SK-N-SH (cell line): ENCODE results near the gene RITA1. TPM values are rescaled to one million over a fixed set of nuclear protein-coding genes. Genes with fewer than 3 reads are reported as not detected.

Source experiments
- CTCF ChIA-PET: fragments of 300-600, 350-600 bp; formaldehyde crosslinking; extraction: SDS; loops from one replicate; lab custom pipeline; 2021; lab: Yijun Ruan, JAX
- POLR2A ChIA-PET: fragments of 350-600 bp; sonication (Branson Sonifier 250); formaldehyde crosslinking; extraction: SDS; loops from one replicate; lab custom pipeline; 2020; ENCODE audit warnings: antibody characterized with exemption, inconsistent platforms; lab: Yijun Ruan, JAX
- DNase-seq: peaks from one replicate; pipeline ENCODE4 v3.0.0; 2012
- H2AFZ ChIP-seq: fragments of 200-600 bp; sonication (generic); 2 replicates; pipeline ENCODE4 v1.8.1; 2016; ENCODE audit warnings: antibody characterized with exemption, mild to moderate bottlenecking, low read depth
- H3F3A ChIP-seq: fragments of 200-600 bp; sonication (generic); replicated peaks from 2 replicates; pipeline ENCODE3; 2016; ENCODE audit warnings: antibody characterized with exemption, mild to moderate bottlenecking; ENCODE audit not compliant: insufficient read depth
- H3K27ac ChIP-seq, 2 experiments: fragments of 200-500 bp in 1 of 2; fragments of 200-600 bp in 1 of 2; sonication (Bioruptor generic) in 1 of 2; sonication (generic), shearing (Covaris generic) in 1 of 2; 2 replicates each; pipeline versions ENCODE4 v1.5.1 to v1.6.1; 2014 to 2016; ENCODE audit warnings: low read depth in 2 of 2, inconsistent platforms in 1 of 2, low read length in 1 of 2, mild to moderate bottlenecking in 1 of 2, mixed read lengths in 1 of 2
- H3K27me3 ChIP-seq: fragments of 200-600 bp; sonication (generic), shearing (Covaris generic); 2 replicates; pipeline ENCODE4 v1.6.1; 2016; ENCODE audit warnings: mixed run types; ENCODE audit not compliant: insufficient read depth
- H3K36me3 ChIP-seq, 2 experiments: fragments of 200-500 bp in 1 of 2; fragments of 200-600 bp in 1 of 2; sonication (Bioruptor generic) in 1 of 2; sonication (generic) in 1 of 2; replicated peaks in 1 of 2; 2 replicates each; pipeline versions ENCODE3 to v1.5.1; 2014 to 2016; ENCODE audit warnings: low read length in 1 of 2, mild to moderate bottlenecking in 1 of 2; ENCODE audit not compliant: insufficient read depth in 2 of 2, control insufficient read depth in 1 of 2
- H3K4me1 ChIP-seq, 2 experiments: fragments of 200-500 bp in 1 of 2; fragments of 200-600 bp in 1 of 2; sonication (Bioruptor generic) in 1 of 2; sonication (generic), shearing (Covaris generic) in 1 of 2; 2 replicates each; pipeline versions ENCODE4 v1.5.1 to v1.6.1; 2014 to 2016; ENCODE audit warnings: low read depth in 1 of 2, low read length in 1 of 2, mixed run types in 1 of 2; ENCODE audit not compliant: insufficient read depth in 2 of 2, control insufficient read depth in 1 of 2
- H3K4me2 ChIP-seq: fragments of 200-600 bp; sonication (generic), shearing (Covaris generic); 2 replicates; pipeline ENCODE4 v1.6.1; 2017; ENCODE audit warnings: mixed run types
- H3K4me3 ChIP-seq, 2 experiments: fragments of 200-500 bp in 1 of 2; fragments of 200-600 bp in 1 of 2; sonication (Bioruptor generic) in 1 of 2; sonication (generic), shearing (Covaris generic) in 1 of 2; 2 replicates each; pipeline versions ENCODE4 v1.5.1 to v1.8.1; 2014 to 2016; ENCODE audit warnings: low read depth in 2 of 2, inconsistent platforms in 1 of 2, low read length in 1 of 2, mild to moderate bottlenecking in 1 of 2, mixed read lengths in 1 of 2, moderate library complexity in 1 of 2
- H3K79me2 ChIP-seq: fragments of 200-600 bp; sonication (generic); 2 replicates; pipeline ENCODE4 v1.8.1; 2017; ENCODE audit warnings: mild to moderate bottlenecking; ENCODE audit not compliant: insufficient read depth
- H3K9ac ChIP-seq: fragments of 200-600 bp; sonication (generic); 2 replicates; pipeline ENCODE4 v1.6.1; 2017; ENCODE audit warnings: mixed run types
- H3K9me2 ChIP-seq: fragments of 200-600 bp; sonication (generic); 2 replicates; pipeline ENCODE4 v1.6.1; 2017; ENCODE audit warnings: mixed run types
- H3K9me3 ChIP-seq: fragments of 200-600 bp; sonication (generic); 2 replicates; pipeline ENCODE4 v1.6.1; 2017; ENCODE audit warnings: mixed run types, mild to moderate bottlenecking, moderate library complexity
- H4K20me1 ChIP-seq: fragments of 200-600 bp; sonication (generic); 2 replicates; pipeline ENCODE4 v1.6.1; 2017; ENCODE audit warnings: mild to moderate bottlenecking, mixed run types; ENCODE audit not compliant: insufficient read depth
- EP300 ChIP-seq, 2 experiments: IDR thresholded peaks; 2 replicates each; pipeline versions ENCODE4 v1.4.0 to v1.6.1; 2012; ENCODE audit warnings: borderline replicate concordance in 1 of 2, low read depth in 1 of 2, low read length in 1 of 2
- FOSL2 ChIP-seq: IDR thresholded peaks from 2 replicates; pipeline ENCODE4 v1.4.0; 2012; ENCODE audit warnings: low read depth, mild to moderate bottlenecking, moderate library complexity, borderline replicate concordance
- GABPA ChIP-seq: IDR thresholded peaks from 2 replicates; pipeline ENCODE4 v1.4.0; 2012; ENCODE audit warnings: low read depth, mild to moderate bottlenecking
- JUND ChIP-seq: IDR thresholded peaks from 2 replicates; pipeline ENCODE4 v1.4.0; 2012
- MEF2A ChIP-seq: IDR thresholded peaks from 2 replicates; pipeline ENCODE4 v1.4.0; 2012; ENCODE audit warnings: low read depth, borderline replicate concordance
- MXI1 ChIP-seq: IDR thresholded peaks from 2 replicates; pipeline ENCODE4 v1.6.1; 2012; ENCODE audit warnings: mild to moderate bottlenecking, low read depth, low read length, improper control_type of control experiment
- NFIC ChIP-seq: IDR thresholded peaks from 2 replicates; pipeline ENCODE4 v1.4.0; 2012; ENCODE audit warnings: borderline replicate concordance
- POLR2AphosphoS5 ChIP-seq: IDR thresholded peaks from 2 replicates; pipeline ENCODE4 v1.6.1; 2012; ENCODE audit warnings: low read depth, low read length
- RFX5 ChIP-seq: IDR thresholded peaks from 2 replicates; pipeline ENCODE4 v1.6.1; 2012; ENCODE audit warnings: mild to moderate bottlenecking, improper control_type of control experiment, low read length
- RXRA ChIP-seq: IDR thresholded peaks from 2 replicates; pipeline ENCODE4 v1.4.0; 2012; ENCODE audit warnings: low read depth, mild to moderate bottlenecking, borderline replicate concordance
- SIN3A ChIP-seq: IDR thresholded peaks from 2 replicates; pipeline ENCODE4 v1.6.1; 2012; ENCODE audit warnings: low read depth, mild to moderate bottlenecking, low read length, moderate library complexity, borderline replicate concordance
- SMC3 ChIP-seq: IDR thresholded peaks from 2 replicates; pipeline ENCODE4 v1.6.1; 2012; ENCODE audit warnings: low read depth, low read length, improper control_type of control experiment
- TAF1 ChIP-seq: IDR thresholded peaks from 2 replicates; pipeline ENCODE4 v1.6.1; 2012; ENCODE audit warnings: low read depth, mild to moderate bottlenecking, low read length, moderate library complexity, borderline replicate concordance
- TCF12 ChIP-seq: IDR thresholded peaks from 2 replicates; pipeline ENCODE4 v1.4.0; 2012
- YY1 ChIP-seq: IDR thresholded peaks from 2 replicates; pipeline ENCODE4 v1.4.0; 2012; ENCODE audit warnings: low read depth, mild to moderate bottlenecking
- WGBS: methylation state at CpG from one replicate; pipeline ENCODE4 v1.1.6; 2017; ENCODE audit warnings: low lambda C conversion rate; 5-methylcytosine and 5-hydroxymethylcytosine counted together
- polyA plus RNA-seq, 3 experiments: library from polyadenylated mRNA; depleted of rRNA; stranded (reverse); fragments of >200 nt; gene quantifications; 2 replicates each; pipeline ENCODE4 v1.2.3, GENCODE V29; 2012
- TF ChIP-seq, protein P1 (sequence below): IDR thresholded peaks from 2 replicates; pipeline ENCODE4 v1.4.0; 2012; ENCODE audit warnings: low read depth
- TF ChIP-seq, protein P2 (sequence below): fragments of 150-350 bp; IDR thresholded peaks from 2 replicates; pipeline ENCODE4 v1.6.1; 2016; ENCODE audit warnings: mild to moderate bottlenecking, low read depth, low read length

Gene RITA1
- polyA plus RNA-seq, 1 of the 3 experiments (the other 2 are of a cell fraction), result 21.1 TPM

DNA sequence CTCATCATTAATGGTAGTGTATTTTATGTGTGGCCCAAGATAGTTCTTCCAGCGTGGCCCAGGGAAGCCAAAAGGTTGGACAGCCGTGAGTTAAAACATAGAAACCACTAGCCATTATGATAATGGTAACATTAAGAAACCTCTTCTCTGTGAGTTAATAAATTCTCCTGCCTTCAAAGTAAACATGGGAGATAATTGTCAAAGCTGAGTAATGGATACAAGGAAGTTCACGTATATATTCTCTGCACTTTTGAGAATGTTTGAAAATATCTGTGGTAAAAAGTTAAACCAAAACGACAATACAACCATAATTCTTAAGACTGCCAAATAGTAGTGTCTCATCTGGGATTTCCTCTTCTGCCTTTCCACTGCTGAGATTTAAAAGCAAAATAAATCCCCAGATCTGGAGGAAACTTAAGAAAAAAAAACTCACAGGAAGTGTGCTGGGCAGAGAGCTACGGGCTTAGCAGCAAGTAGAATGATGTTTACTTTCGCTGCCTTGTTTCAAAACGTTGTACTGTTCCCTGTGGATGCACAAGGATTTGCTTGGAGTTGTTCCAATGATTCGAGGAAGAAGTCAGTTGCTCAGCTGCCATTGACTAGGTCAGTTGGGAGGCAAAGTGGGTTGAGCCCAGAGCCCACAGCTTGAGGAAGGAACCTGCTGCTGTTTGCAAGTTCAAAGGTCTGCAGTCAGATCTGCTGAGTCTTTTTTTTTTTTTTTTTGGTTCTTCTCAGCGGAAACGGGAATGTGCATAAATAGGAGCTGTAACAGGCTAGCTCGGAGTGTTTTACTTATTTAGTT is 37.4 kb downstream of the RITA1 start:
- peaks cover 14 to 15% of the 10 kb centered on the region in 2 experiments; a peak in 3 of 4 replicates for H3K4me1 ChIP-seq
- peak overlapping the region; percentile 23; the same call in 1 of the 2 replicates for H2AFZ ChIP-seq
- TF ChIP-seq MEF2A (no peak), NFIC (0 out of 2 replicates have a peak, but pooled peaks have one; percentile 28)
- H4K20me1 ChIP-seq, result no peaks in the 10 kb centered on the region
- H3F3A ChIP-seq, result peaks cover 22% of the 10 kb centered on the region
- H3K36me3 ChIP-seq, result peaks cover 0 to 2% of the 10 kb centered on the region in 2 experiments
- peak overlapping the region; percentile 86 for H3K4me2 ChIP-seq
- ChIA-PET CTCF (interaction anchor here (1.4 kb wide), 1 partner anchor 200 kb away, joined by 3 read pairs; the partner anchor contains the start of gene SDSL), POLR2A (interaction anchor here (0.5 kb wide), 1 partner anchor 702 kb away, joined by 3 read pairs; no protein-coding TSS in a partner anchor)
- no peak for DNase-seq
- no peaks in the 10 kb centered on the region for H3K27me3 ChIP-seq
- no peaks in the 10 kb centered on the region for H3K9me2 ChIP-seq
- H3K9me3 ChIP-seq, result no peaks in the 10 kb centered on the region
- peak overlapping the region; percentile 6; the same call in 1 of the 2 replicates for H3K9ac ChIP-seq
- peak overlapping the region; percentile 62 to 72 for H3K27ac ChIP-seq
- peak overlapping the region; percentile 68 to 82; a peak in 3 of 4 replicates for H3K4me3 ChIP-seq
- WGBS, result 39% methylated on average over 11 of the region's 11 CpGs
- peaks cover 23% of the 10 kb centered on the region; the same call in 1 of the 2 replicates for H3K79me2 ChIP-seq

DNA sequence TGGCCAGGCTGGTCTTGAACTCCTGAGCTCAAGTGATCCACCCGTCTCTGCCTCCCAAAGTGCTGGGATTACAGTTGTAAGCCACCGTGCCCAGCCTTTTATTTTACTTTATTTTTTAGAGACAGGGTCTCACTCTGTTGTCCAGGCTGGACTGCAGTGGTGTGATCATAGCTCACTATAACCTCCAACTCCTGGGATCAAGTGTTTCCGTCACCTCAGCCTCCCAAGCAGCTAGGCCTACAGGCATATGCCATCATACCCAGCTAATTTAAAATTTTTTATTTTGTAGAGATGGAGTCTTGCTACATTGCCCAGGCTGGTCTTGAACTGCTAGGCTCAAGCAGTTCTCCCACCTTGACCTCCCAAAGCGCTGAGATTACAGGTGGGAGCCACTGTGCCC is 39.4 kb downstream of the RITA1 start:
- H3K4me1 ChIP-seq, result peaks cover 14 to 15% of the 10 kb centered on the region in 2 experiments; a peak in 3 of 4 replicates
- no peak for DNase-seq
- CTCF ChIA-PET, result interaction anchor here (0.9 to 1.4 kb wide), 4 partner anchors 12 to 86 kb away, joined by 3 read pairs; no protein-coding TSS in a partner anchor
- H3K9me3 ChIP-seq, result no peaks in the 10 kb centered on the region
- H2AFZ ChIP-seq, result no peak overlapping the region
- H3K4me2 ChIP-seq, result no peak overlapping the region
- H4K20me1 ChIP-seq, result no peaks in the 10 kb centered on the region
- H3K27ac ChIP-seq, result no peak overlapping the region
- no peak overlapping the region for H3K9ac ChIP-seq
- peaks cover 23% of the 10 kb centered on the region; the same call in 1 of the 2 replicates for H3K79me2 ChIP-seq
- no peaks in the 10 kb centered on the region for H3K27me3 ChIP-seq
- no peak overlapping the region for H3K4me3 ChIP-seq
- peaks cover 22% of the 10 kb centered on the region for H3F3A ChIP-seq
- H3K9me2 ChIP-seq, result no peaks in the 10 kb centered on the region
- TF ChIP-seq GABPA (no peak), POLR2AphosphoS5 (no peak)
- POLR2A ChIA-PET, result no interaction called here
- peaks cover 0 to 6% of the 10 kb centered on the region in 2 experiments for H3K36me3 ChIP-seq
- 100% methylated on average over 4 of the region's 4 CpGs for WGBS

DNA sequence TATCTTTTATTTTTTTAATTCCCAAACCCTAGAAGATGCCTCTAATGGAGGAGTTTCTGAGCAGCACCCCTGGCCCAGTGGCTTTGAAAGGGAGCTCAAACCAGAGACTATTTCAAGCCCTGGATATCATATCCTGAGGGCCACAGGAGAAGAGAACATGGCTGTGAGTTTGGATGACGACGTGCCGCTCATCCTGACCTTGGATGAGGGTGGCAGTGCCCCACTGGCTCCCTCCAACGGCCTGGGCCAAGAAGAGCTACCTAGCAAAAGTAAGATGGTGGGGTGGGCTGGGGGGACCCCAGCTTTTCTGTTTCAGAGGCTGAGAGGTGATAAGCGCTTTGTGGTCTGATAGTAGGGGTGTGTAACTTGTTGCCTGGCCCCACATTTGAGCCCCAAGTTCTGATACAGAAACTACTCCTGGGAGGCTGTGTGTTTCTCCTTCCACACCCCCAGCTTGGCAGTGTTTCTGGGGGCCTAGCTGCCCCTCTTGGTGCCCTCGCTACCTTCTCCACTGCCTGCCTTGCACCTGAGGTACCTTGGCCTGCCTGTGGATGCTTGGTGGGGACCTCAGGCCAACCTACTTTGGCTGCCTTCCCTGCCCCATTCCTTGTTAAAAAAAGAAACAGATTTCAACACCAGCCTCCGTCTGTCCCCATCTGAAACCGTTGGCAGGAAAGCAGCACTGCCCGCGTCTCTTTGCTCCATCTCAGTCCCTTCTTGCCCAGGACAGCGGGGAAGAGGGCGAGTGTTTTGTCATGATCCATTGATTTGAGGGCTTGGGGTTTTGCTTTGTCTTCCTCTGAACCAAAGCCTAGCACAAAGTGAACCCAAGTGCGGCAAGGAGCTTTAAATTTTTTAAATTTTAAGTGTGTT is 41.4 kb downstream of the RITA1 start:
- Histone ChIP-seq H3K4me2 (no peak overlapping the region), H3K79me2 (peaks cover 14% of the 10 kb centered on the region; the same call in 1 of the 2 replicates), H3K27ac (no peak overlapping the region), H4K20me1 (no peaks in the 10 kb centered on the region), H3K4me1 (peaks cover 14% of the 10 kb centered on the region in 2 experiments; a peak in 3 of 4 replicates), H3F3A (peaks cover 22% of the 10 kb centered on the region), H3K9ac (no peak overlapping the region), H3K27me3 (no peaks in the 10 kb centered on the region), H3K9me3 (no peaks in the 10 kb centered on the region), H3K9me2 (no peaks in the 10 kb centered on the region), H2AFZ (no peak overlapping the region), H3K36me3 (peaks cover 4 to 6% of the 10 kb centered on the region in 2 experiments), H3K4me3 (no peak overlapping the region)
- 80% methylated on average over 12 of the region's 13 CpGs for WGBS
- ChIA-PET POLR2A (no interaction called here), CTCF (no interaction called here)
- DNase-seq, result no peak
- TF ChIP-seq FOSL2 (no peak), RFX5 (no peak), YY1 (no peak), TCF12 (no peak), RXRA (no peak), SIN3A (no peak), TAF1 (no peak), EP300 (IDR thresholded peaks at IDR 0.05; ENCODE audit: borderline replicate concordance in 1 of 2, low read depth in 1 of 2, low read length in 1 of 2) (no peak), MXI1 (no peak), SMC3 (no peak), JUND (no peak), GABPA (no peak)
- TF ChIP-seq, protein P1, sequence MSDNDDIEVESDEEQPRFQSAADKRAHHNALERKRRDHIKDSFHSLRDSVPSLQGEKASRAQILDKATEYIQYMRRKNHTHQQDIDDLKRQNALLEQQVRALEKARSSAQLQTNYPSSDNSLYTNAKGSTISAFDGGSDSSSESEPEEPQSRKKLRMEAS, result no peak
- TF ChIP-seq, protein P2, sequence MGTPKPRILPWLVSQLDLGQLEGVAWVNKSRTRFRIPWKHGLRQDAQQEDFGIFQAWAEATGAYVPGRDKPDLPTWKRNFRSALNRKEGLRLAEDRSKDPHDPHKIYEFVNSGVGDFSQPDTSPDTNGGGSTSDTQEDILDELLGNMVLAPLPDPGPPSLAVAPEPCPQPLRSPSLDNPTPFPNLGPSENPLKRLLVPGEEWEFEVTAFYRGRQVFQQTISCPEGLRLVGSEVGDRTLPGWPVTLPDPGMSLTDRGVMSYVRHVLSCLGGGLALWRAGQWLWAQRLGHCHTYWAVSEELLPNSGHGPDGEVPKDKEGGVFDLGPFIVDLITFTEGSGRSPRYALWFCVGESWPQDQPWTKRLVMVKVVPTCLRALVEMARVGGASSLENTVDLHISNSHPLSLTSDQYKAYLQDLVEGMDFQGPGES, result no peak
